Heart left ventricle (tissue), 13 donors: ENCODE measurements around the gene SRGAP2.
"Not testable (repeated sequence)": the region's sequence is repeated elsewhere in the genome, so short reads cannot be mapped to it uniquely, and the experiment has no call there.

Source experiments
- CTCF ChIP-seq, 12 donors: fragments of 200-600 bp; sonication (generic) in 4 of 12; IDR thresholded peaks; one replicate each; pipeline versions ENCODE4 v1.5.0 to v1.8.0; 2018 to 2022; ENCODE audit warnings: antibody characterized with exemption in 12 of 12, mild to moderate bottlenecking in 5 of 12
- POLR2A ChIP-seq, 2 donors: fragments of 450-650 bp; IDR thresholded peaks; one replicate each; pipeline ENCODE4 v1.6.1; 2017; ENCODE audit warnings: antibody characterized with exemption in 2 of 2, mild to moderate bottlenecking in 2 of 2, moderate library complexity in 2 of 2
- donor health status: ischemic (EF 13 %, LVEDD 7.1; RV severe dilation, severe dysfunction).
- donor health status: DM: no; HTN: yes; CAD: no.
- donor health status: DM: no; HTN: no; CAD: no.
- donor health status: ischemic (EF 25% LVEDD 6.9; RV normal size, moderate dysfunction).
- donor health status: ischemic (EF 25% LVEDD 5.7; RV mildly dilated, moderate dysfunction).
- donor health status: ischemic (EF 35%, LVEDD 5.7; RV mildly dilated, moderate dysfunction).
- donor health status: nonischemic (EF 11% LVEDD 7.7; RV severe dilation, severe dysfunction).
- donor health status: DM: yes; HTN: yes; CAD: no.
- donor health status: PGD.
- donor health status: ischemic (EF 29% LVEDD 5.4; RV normal size, mild dysfunction).
- donor health status: nonischemic (EF 23%, LVEDD 6.1; RV moderate dilation, normal function).

- TF ChIP-seq CTCF, POLR2A (IDR thresholded peaks at IDR 0.05): not testable (repeated sequence)
Measured at GRCh38 chr1:206229286-206229685, 25.9 kb downstream of the SRGAP2 start.
